ENCODE data around the gene MCTP2.

- no peak for TF ChIP-seq CTCF (IDR thresholded peaks at IDR 0.05; ENCODE audit: low read depth, low read length, poor library complexity, severe bottlenecking)
- TF ChIP-seq EZH2phosphoT487 (IDR thresholded peaks at IDR 0.05; ENCODE audit: borderline replicate concordance, low read length), result no peak
Measured at GRCh38 chr15:94346282-94346681, 114.9 kb downstream of the MCTP2 start.

All from DOHH2 (cell line).